GM18861 (cell line): ENCODE results near the gene SPINT3.
A peak's percentile ranks its signal among the peaks of the same experiment; 100 is the strongest.

ENCODE experiments used
- ATAC-seq: cut with Tn5 transposase; IDR thresholded peaks from one replicate; pipeline ENCODE4 v1.9.1; 2021; ENCODE audit not compliant: unreplicated experiment

The SPINT3 gene, protein sequence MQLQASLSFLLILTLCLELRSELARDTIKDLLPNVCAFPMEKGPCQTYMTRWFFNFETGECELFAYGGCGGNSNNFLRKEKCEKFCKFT

DNA sequence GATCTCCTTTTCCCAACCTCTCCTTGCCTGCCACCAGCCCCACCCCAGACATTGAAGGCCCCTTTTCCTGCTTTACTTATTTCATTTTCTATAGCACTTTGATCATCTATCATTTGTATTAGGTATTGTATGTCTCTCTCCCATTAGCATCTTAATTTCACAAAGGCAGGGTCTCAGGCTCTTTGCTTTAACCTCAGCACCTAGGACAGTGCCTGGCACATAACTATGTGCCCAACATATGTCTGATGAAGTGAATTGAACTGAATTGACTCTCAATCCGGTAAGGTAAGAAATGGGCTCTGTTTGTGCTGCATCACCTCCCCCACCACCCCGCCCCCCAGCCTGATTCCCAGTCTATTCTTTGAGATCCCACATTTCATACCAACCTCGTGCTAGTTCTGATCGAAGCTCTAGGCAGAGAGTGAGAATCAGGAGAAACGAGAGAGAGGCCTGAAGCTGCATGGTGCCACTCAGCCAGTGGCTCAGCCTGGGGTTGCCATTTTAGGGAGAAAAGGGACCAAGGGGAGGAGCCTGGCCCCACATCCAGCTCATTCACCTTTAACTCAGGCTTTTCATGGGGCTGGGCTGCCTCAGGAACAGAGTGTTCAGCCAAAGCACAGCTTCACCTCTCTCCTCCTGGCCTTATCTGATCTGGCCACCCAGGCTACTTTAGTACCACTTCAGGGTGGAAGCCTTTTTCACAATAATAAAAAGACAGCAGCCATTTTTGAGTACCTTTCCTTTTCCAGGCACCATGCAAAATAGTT lies at the start of gene SPINT3:
Gene SPINT3, minus strand, starts transcription at position 476 of the 767 bp plus-strand sequence. Its CDS starts 14 bp downstream, at position 462.
- ATAC-seq = no peak

DNA sequence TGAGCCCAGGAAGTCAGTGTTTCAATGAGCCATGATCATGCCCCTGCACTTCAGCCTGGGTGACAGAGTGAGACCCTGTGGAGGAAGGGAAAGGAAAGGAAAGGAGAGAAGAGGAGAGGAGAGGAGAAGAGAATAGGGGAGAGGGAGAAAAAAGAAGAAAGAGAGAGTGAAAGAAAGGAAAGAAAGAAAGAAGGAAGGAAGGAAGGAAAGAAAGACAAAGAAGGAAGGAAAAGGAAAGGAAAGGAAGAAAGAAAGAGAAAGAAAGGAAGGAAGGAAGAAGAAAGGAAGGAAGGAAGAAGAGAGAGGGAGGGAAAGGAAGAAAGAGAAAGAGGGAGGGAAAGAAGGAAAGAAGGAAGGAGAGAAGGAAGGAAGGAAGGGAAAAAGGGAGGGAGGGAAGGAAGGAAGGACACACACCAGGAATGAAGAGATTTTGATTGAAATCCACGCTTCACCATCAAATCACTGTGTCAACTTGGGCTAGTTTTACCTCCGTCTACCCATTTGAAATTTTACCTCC lies 49.4 kb upstream of the SPINT3 start:
- no peak for ATAC-seq

DNA sequence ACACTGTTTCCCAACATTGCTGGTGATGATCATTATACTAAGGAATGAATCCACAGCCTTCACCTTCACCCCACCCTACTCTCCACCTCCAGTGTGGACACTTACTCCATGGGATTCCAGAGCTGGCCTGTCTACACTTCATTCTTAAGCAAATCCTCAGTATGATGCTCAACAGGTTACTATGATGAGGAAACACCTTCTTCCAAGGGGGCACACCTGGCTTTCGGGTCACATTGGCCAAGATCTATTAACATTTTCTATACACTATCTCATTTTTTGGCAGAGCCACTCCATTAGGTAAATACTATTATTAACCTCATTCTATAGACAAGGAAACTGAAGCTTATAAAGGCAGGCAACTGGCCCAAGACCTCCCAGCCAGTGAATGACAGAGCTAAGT lies 39.8 kb upstream of the SPINT3 start:
- ATAC-seq = no peak

DNA sequence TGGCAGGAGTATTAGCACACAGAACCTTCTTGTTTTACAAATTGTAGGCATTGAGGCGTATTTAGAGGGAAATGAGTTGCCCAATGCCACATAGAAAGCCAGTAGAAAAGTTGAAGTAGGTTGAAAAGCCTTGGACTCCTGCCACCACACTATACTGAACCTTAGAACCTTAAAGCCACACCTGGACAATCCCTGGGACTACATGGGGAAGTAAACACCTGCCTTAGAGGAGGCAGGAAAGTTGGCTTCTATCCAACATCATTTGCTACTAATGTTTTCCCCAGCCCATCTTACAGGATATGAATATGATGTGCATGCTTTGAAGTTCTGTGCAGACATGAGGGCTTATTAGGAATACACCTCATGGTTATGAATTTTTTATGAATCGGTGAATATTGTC lies 37.0 kb upstream of the SPINT3 start:
- no peak for ATAC-seq

DNA sequence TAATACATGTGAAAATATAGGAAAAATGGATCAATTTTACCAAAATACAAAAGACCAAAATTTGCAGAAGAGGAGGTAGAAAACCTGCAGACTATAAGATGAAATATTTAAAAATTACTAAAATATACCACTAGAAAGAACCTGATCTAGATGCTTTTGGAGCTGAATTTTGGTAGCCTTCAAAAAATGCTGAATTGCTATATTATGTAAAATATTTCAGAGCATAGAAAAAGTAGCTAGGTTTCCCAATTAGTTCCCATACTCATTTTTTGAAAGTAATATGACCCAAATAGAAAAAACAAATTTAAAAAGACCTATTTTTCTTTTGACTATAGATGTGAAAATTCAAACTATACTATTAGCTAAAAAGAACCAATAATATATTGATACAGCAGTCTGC lies 35.3 kb upstream of the SPINT3 start:
- ATAC-seq = no peak

DNA sequence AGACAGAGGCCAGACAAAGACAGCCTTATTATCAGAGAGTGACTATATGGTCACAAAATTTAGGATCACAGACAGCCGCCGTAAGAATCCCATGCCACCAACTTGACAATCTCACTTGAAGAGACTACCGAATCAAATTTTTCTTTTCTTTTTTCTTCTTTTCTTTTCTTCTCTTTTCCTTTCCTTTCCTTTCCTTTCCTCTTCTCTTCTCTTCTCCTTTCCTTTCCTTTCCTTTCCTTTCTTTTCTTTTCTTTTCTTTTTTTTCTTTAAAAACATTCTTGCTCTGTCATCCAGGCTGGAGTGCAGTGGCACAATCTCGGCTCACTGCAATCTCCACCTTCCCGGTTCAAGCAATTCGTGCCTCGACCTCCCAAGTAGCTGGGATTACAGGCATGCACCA lies 33.0 kb upstream of the SPINT3 start:
- ATAC-seq = no peak

DNA sequence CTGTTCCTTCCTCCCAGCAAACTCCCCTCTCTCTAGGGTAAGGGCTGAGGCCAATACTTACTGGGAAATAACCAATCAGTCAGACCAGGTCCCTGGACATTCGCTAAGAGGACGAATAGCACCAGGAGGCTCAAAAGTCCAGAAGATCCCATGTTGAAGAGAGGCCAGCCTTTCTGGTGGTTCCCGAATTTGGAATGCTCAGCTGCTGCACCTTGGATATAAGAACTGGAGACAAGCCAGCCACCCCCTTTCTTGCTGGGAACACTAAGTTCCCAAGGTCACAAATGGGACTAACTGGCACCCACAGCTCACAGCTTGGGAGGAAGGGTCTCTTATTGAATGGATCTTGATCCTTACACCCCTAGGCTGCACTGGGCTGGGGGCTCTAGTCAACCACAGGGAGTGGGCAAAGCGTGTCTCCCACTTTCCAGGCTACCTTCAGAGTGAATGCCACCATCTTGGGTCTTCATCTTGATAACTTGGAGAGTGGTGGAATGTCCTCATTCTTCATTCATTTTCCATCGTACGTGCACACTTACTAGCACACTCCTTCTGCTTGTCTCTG lies 31.9 kb upstream of the SPINT3 start, which contains the start of gene EPPIN:
Gene EPPIN, minus strand, starts transcription at position 196 of the 565 bp plus-strand sequence. Its CDS starts 44 bp downstream, at position 152.
- no peak for ATAC-seq

DNA sequence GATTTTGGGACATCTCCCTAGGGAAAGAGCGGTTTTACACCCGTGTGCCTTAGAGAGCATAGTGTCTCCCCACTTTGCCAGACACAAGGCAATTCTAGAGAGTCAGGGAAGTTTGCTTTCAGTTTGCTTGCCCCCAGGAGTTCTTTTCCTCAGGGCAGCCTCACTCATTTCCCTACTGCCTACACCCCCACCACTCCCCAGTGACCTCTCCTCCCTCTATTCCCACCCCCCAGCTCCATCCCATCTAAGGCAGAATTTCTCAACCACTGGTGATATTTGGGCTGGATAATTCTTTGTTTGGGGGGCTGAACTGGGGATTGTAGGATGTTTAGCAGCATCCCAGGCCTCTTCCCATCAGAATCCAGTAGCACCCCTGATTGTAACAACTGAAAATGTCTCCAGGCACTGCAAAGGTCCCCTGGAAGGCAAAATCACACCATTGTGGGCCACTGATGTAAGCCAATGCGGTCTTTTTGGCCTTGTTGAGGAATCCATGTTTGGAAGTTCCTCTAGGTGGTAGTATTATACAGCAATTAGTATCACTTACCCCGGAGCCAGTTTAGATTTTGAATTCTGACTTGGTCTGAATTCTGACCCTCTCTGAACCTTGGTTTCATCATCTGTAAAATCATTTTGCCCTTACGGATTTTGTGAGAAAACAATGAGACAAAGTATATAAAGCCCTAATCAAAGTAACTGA lies 30.5 kb upstream of the SPINT3 start:
- ATAC-seq = no peak

DNA sequence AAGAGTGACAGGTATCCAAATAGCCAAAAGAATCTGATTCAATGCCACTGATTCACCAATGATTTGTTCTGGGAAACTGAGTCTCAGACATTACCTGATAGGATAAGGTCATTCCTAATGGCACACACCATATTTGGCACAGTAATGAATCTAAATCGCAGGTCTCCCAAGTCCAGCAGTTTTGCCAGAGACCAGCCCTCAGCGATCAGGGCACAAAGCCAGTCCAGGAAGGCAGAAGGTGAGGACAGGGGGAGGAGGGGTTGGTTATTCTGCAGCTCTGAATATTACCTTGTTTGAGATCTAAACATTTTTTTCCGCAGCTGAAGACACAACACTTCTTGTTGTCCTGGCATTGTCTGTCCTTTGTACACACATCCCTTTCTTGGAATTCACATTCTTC lies 29.9 kb upstream of the SPINT3 start:
- no peak for ATAC-seq

DNA sequence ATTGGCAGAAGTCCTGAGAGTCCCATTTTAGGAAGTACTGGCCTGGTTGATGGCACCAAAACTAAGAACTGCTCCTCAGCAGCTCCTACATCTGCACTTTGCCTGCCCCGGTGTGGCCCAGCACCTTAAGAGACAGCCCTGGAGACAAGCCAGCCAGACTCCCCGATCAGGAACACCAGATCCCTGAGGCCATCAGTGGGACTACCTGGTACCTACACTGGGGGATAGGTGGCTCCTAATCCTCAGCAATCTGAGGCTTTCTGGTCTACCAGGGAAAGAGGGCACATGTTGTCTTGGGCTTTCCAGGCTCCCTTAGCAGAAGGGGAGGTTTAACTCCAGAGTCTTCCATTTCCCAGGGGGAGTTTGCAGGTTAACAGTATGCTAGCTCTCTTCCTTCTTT lies 24.0 kb upstream of the SPINT3 start, which contains the start of gene WFDC6:
Gene WFDC6, minus strand, starts transcription at position 101 of the 400 bp plus-strand sequence. Its CDS starts 75 bp downstream, at position 26.
- ATAC-seq = no peak

DNA sequence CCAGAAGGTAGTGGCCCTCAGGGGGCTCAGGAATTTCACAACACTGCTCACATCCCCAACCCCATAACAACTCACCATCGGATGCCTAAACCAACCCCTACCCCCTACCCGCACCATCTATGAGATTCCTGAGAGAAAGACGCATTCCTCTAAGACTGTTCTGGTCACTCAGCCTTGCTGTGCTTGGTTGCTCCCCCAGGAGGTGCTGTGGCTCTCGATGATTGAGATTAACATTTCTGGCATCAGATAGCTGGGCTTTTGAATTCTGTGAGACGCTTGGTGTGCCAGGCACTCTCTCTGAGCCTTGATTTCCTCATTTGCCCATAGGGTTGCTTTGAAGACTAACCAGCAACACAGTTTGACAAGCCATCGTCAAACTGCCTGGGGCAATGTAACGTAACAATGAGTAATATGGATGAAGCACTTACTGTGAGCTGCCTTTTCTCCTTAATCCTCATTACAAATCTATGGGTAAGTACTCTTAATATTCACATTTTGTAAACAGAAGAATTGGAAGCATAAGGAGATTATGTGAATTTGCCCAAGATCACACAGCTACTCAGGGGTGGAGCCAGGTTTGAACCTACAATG lies 22.9 kb upstream of the SPINT3 start:
- no peak for ATAC-seq

DNA sequence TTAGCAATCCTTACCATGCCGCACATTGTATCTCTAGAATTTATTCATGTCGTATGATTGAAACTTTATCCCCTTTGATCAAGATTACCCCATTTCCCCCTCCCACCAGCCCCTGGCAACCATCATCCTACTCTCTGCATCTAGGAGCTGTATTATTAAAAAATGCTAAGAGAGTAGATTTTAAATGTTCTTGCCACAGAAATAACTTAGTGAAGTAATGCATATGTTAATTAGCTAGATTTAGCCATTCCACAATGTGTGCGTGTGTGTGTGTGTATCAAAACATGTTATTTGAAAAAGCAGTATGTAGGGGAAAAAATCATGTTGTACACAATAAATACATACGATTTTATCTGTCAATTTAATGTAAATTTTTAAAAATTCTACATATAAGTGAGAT lies 11.9 kb upstream of the SPINT3 start:
- no peak for ATAC-seq

DNA sequence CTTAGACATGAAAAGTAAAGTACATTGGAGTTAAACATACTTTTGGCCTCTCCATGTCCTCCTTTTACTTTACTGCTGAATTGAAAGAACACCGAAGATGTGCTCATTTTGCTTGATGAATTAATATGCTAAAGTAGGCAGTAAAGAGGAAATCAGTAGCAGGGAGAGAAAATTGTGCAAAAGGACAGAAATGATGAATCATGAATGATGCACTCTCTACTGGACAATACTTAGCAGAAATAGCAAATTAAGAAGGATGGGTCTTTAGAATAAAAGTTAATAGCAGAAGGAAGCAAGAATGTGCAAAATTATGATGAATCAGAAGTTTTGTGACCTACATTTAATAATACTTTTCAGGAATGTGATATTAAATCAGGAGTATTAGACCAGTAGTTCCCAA lies 8.4 kb upstream of the SPINT3 start:
- ATAC-seq = no peak

DNA sequence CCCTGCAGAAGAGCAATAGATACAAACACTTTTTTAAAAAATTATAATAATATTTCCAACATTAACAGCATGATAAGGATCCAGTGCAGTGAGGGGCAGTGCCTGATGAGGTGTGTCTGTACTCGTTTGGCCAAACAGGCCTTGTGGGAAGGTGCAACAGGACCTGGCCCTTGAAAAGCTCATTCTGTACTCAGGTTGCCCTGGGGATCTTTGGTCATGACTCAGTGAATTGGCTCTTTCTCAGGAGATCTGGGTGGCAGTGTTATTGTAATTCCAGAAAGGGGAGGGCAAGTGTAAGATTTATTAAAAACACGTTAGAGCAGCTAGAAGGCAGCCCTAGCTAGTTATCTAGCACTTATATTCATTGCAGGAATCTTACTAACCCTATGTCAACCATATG lies 2.9 kb upstream of the SPINT3 start:
- ATAC-seq = no peak

DNA sequence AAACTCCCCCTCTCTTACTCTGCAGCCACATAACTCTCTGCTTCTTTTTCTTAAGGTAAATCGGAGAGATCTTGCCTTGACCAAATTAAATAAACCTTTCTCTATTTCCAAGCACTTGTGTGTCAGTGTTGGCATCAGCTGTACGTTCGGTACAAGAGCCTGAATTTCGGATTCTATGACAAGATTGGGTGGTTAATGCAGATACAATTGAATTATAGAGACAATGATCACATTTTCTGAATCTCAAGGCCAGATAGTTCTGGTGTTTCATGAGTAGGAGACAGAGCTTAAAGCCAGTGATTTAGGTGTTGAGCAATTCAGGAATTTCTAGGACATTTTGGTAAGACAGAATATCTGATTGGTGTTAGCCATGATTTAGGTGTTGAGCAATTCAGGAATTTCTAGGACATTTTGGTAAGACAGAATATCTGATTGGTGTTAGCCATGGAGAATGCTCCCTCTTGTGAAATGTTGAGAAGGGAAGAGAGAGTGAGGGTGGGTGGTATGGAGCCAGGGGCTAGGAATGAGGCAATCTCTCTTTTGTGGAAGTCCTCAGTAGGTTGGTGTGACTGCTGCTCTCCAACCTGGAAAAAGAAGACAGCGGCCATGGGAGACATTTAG lies 5.1 kb downstream of the SPINT3 start:
- no peak for ATAC-seq

DNA sequence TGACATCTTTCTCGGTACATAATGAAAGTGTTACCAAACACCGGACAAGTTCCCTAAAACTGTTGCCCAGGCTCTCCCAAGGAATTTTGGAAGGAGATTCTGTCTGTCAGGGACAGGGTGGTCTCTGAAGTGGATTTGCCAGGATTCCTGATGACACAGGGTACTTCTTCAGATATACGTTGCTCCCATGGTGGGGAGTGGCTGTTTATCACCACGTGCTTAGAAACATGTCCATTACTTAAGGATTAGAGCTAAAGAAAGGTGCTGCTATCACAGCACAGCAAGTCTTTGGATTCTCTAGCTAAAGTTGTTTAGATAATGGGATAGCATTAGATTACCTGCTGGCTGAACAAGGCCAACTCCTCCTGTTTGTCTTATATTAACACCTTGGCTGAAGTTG lies 6.3 kb downstream of the SPINT3 start:
- no peak for ATAC-seq

DNA sequence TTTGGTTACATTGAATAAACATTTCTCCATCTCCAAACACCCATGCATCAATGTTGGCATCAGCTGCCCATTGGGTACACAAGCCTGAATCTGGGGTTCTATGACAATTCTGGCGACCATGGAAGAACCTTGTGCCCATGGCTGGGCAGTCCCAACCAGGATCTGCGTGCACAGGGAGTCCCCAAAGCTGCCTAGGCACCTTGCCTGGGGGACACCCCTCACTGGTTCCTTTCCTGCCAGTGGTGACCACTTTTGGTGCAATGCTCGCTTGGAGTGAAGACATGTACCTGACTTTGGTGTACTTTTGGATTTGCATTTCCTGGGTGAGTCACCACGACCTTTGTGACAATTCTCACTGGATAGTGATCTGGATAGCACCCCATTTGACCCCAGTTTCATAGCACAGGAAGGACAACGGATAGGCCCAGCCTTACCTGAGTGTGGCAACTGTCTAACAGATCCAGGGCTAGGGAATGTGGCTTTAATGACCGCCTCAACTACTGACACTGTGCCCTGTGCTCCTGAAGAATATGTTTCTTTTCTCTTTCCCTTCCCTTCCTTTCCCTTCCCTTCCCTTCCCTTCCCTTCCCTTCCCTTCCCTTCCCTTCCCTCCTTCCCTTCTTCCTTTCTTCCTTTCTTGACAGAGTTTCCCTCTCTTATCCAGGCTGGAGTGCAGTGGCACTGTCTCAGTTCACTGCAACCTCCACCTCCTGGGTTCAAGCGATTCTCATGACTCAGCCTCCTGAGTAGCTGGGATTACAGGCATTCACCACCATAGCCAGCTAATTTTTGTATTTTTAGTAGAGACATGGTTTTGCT lies 7.1 kb downstream of the SPINT3 start:
- no peak for ATAC-seq

DNA sequence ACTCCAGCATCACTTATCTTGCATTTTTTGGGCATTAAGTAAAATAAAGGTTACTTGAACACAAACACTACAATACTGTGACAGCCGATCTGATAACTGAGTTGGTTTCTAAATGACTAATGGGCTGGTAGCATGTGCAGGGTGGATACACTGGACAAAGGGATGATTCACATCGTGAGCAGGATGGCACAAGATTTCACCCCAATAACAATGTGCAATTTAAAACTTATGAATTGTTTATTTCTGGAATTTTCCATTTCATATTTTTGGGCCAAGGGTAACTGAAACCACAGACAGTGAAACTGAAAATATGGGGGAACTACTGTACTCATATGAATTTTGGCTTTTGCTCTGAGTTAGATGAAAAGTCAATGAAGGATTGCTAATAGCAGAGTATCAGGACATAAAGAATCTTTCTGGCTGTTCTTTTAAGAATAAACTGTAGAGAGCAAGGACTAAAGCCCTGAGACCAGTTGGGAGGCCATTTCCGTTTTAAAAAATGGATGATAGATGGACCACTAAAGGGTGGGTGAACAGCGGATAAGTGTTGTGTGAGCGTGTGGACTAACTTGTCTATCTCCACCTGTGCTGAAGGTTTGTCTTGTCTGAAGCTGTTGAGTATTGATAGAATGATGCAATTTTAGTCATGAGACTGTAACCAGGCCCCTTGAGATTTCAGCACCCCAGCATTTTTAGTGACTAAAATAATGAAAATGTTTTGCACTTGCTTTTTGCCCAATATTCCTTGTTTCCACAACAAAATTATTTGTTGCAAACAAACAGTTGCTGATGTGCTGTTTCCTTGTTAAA lies 8.2 kb downstream of the SPINT3 start:
- peak; percentile 48 for ATAC-seq

DNA sequence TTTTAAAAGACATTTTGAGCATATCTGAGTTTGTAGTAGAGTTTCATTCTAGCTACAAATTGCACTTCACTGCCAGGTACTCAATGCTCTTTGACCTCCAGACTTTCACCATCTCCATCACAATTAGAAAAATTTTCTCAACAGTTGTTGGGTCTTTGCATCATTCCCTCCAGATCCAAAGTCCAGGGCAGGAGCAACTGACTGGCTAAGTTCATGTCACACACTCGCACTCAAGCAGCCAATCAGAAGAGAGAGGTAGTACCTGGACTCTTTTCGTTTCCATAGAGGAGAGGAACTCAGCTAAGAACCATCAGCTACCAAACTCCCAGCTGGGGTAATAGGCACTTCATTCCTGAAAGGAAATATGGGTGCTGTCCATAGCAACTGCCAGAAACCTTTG lies 9.0 kb downstream of the SPINT3 start:
- ATAC-seq = no peak
